Mesodermal cell (in vitro differentiated cells): ENCODE results near the gene IGFL2.
"Not testable (repeated sequence)": the region's sequence is repeated elsewhere in the genome, so short reads cannot be mapped to it uniquely, and the experiment has no call there.

ENCODE experiments used
- H3K27ac ChIP-seq: 2 replicates; pipeline ENCODE4 v1.7.0; 2013; ENCODE audit warnings: mild to moderate bottlenecking, low read depth, low read length, moderate library complexity; ENCODE audit not compliant: severe bottlenecking
- H3K36me3 ChIP-seq: 2 replicates; pipeline ENCODE4 v1.7.1; 2013; ENCODE audit warnings: mild to moderate bottlenecking, low read length, moderate library complexity; ENCODE audit not compliant: control insufficient read depth, insufficient read depth
- H3K4me1 ChIP-seq: one replicate; pipeline ENCODE4 v1.7.1; 2013; ENCODE audit warnings: mild to moderate bottlenecking, low read length; ENCODE audit not compliant: insufficient read depth, control insufficient read depth, poor library complexity, severe bottlenecking
- H3K4me3 ChIP-seq: 2 replicates; pipeline ENCODE4 v1.7.0; 2013; ENCODE audit warnings: low read length, control low read depth, mild to moderate bottlenecking; ENCODE audit not compliant: insufficient read depth, poor library complexity, severe bottlenecking; ENCODE audit errors: extremely low read depth
- H3K9me3 ChIP-seq: 2 replicates; pipeline ENCODE4 v1.7.1; 2013; ENCODE audit warnings: mild to moderate bottlenecking, low read length, moderate library complexity; ENCODE audit not compliant: control insufficient read depth
- WGBS, 2 experiments: methylation state at CpG; one replicate each; pipeline ENCODE4 v1.1.5; 2013; ENCODE audit warnings: missing lambda C conversion rate in 2 of 2; ENCODE audit not compliant: insufficient coverage in 2 of 2; 5-methylcytosine and 5-hydroxymethylcytosine counted together

IGFL2 gene

DNA sequence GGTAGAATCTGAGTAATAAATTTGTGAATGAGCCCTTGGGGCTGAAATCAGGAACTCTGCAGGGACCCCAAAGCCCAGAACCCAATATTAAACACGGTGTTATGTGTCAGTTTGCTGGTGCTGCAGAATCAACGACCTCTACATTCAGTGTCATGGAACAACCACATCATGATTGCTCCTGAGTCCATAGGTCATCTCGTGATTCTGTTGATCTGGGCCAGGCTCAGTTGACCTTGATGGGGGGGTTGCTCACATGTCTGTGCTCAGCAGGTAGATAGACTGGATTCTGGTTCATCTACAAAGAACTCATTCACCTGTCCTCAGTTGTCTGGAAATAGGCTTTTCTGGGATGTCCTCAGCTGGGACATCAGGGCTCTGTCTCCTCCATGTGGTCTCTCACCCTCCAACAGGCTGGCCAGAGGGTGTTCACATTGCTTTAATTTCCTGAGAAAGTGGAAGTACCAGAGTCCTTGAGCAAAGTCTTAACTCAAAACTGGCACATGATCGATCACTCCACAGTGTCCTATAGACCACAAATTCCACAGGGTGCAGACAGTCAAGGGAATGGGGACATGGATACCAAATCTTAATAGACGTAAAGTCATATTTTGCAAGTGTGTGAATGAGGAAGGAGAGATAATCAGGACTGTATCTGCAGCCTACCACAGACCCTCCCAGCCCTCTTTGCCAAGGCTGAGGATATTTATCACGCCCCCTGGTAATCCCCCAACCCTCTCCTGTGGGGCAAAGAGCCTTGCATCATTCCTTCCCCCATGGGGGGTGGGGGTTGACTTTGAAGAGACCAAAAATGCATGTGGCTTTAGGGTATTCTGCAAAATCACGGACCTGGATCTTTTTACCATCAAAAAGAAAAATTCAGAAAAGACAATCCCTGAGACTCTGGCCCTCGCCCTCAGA lies 42.2 kb downstream of the IGFL2 start:
- Histone ChIP-seq H3K36me3 (no peaks in the 10 kb centered on the region), H3K4me3 (no peak overlapping the region), H3K27ac (no peak overlapping the region), H3K9me3 (no peaks in the 10 kb centered on the region), H3K4me1 (peaks cover 12% of the 10 kb centered on the region)
- 92 to 95% methylated on average over 2 to 5 of the region's 8 CpGs for WGBS, 2 experiments

DNA sequence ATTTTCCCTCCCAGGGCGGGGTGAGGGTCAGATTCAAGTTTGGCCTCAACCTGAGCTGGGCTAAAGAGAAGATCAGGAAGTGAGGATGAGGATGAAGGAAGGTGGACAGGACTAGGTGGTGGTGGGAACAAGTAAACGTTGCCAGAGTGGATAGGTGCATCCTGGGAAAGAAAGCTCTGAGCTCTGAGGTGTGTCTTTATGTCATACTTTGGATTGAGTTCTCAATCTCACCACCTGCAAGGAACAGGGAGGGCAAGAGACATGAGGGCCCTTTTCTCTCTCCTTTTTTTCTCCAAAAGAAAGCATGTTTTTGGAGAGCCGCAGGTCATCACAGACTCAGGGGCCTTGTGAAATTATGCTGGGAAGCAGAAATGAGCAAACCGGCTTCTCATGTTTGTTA lies 43.3 kb downstream of the IGFL2 start:
- Histone ChIP-seq H3K27ac (no peak overlapping the region), H3K36me3 (no peaks in the 10 kb centered on the region), H3K9me3 (no peaks in the 10 kb centered on the region), H3K4me3 (no peak overlapping the region), H3K4me1 (peaks cover 9% of the 10 kb centered on the region)
- 67 to 90% methylated on average over 1 to 2 of the region's 4 CpGs for WGBS, 2 experiments

DNA sequence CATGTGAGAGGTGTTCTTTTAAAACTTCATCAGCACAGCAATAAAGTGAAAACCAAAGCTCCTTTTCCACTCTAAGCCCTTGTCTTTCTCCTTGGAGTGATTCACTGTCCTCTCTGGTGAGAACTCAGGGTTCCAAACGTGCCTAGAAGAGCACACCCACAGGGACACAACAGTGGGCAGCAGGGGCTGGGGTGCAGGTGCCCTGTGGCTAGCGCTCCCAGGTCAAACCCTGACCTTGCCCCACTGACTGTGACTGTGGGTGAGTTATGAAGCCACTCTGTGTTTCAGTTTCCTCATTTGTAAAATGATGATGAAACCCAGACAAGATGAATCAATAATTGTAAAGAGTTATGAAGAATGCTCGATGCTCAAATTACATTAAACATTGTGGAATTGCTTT lies 43.9 kb downstream of the IGFL2 start:
- Histone ChIP-seq H3K9me3 (no peaks in the 10 kb centered on the region), H3K36me3 (no peaks in the 10 kb centered on the region), H3K4me1 (peaks cover 9% of the 10 kb centered on the region), H3K27ac (no peak overlapping the region), H3K4me3 (no peak overlapping the region)
- WGBS, 2 experiments, result 75 to 80% methylated on average over 2 of the region's 3 CpGs

DNA sequence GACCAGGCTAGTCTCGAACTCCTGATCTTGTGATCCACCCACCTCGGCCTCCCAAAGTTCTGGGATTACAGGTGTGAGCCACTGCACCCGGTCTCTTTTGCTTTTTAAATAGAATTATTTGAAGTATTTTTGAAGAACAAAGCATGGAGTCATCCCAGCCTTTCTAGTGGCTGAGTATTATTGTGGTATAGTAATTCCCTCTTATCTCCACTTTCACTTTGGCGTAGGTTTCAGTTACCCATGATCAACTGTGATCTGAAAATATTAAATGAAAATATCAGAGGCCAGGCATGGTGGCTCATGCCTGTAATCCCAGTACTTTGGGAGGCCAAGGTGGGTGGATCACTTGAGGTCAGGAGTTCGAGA lies 44.6 kb downstream of the IGFL2 start:
- H3K4me1 ChIP-seq, H3K36me3 ChIP-seq, H3K9me3 ChIP-seq, H3K4me3 ChIP-seq: not testable (repeated sequence)
- 95 to 100% methylated on average over 2 to 3 of the region's 5 CpGs for WGBS, 2 experiments
- H3K27ac ChIP-seq, result peak overlapping the region; percentile 41

DNA sequence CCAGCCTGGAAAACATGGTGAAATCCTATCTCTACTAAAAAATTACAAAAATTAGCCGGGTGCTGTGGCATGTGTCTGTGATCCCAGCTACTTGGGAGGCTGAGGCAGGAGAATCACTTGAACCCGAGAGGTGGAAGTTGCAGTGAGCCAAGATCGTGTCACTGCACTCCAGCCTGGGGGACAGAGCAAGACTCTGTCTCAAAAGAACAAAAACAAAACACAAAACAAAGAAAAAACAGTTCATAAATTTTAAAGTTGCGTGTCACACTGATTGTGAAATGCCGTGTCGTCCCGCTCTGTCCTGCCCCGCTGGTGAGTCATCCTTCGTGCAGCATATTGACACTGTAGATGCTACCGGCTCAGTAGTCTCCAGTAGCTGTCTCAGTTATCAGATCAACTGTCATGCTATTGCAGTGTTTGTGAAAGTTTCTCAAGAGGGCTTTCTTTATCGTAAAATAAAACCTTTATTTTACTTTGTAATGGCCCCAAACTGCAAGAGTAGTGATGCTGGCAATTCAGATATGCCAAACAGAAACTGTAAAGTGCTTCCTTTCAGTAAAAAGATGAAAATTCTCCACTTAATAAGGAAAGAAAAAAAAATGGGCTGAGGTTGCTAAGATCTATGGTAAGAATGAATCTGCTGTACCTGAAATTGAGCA lies 45.1 kb downstream of the IGFL2 start:
- no peaks in the 10 kb centered on the region for H3K9me3 ChIP-seq
- no peak overlapping the region for H3K4me3 ChIP-seq
- WGBS, 2 experiments, result 72 to 83% methylated on average over 10 of the region's 11 CpGs
- H3K4me1 ChIP-seq, result peaks cover 9% of the 10 kb centered on the region
- H3K36me3 ChIP-seq, result no peaks in the 10 kb centered on the region
- peak overlapping the region; percentile 41 for H3K27ac ChIP-seq

DNA sequence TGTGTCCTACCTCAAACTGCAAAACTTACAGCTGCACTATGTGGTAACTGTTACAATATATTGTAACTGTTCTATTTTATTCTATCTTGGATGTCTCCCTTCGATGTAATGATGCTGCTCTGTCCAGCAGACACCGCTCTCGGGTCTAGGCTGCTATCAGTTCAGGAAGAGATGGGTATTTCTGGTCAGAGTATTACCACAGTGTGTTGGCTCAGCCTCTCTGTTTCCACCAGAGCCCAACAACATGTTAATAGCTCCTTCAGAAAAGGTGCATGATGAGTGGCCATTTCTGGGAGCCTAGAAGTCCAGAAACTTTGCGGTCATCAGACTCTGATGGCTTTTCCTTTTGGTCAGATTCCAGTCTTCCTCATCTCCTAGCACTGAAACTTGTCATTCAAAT lies 45.6 kb downstream of the IGFL2 start:
- no peaks in the 10 kb centered on the region for H3K9me3 ChIP-seq
- H3K27ac ChIP-seq, result peak overlapping the region; percentile 30
- WGBS, 2 experiments, result 95 to 100% methylated on average over 4 of the region's 4 CpGs
- H3K4me1 ChIP-seq, result peaks cover 9% of the 10 kb centered on the region
- H3K36me3 ChIP-seq, result no peaks in the 10 kb centered on the region
- H3K4me3 ChIP-seq, result no peak overlapping the region

DNA sequence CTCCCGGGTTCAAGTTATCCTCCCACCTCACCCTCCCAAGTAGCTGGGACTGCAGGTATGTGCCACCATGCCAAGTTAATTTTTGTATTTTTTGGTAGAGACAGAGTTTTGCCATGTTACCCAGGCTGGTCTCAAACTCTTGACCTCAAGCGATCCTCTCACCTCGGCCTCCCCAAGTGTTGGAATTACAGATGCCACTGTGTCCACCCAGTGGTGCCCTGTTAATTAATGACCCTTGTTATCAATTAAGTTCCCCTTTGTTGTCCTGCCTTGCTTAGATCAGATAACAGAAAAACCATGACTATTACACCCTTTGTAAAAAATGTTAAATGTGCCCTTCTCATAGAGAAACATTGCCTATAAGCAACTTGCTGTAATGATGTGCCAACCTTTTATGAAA lies 47.1 kb downstream of the IGFL2 start:
- Histone ChIP-seq H3K36me3 (no peaks in the 10 kb centered on the region), H3K4me1 (peaks cover 9% of the 10 kb centered on the region), H3K9me3 (no peaks in the 10 kb centered on the region), H3K27ac (no peak overlapping the region), H3K4me3 (no peak overlapping the region)
- WGBS, 2 experiments, result 67 to 94% methylated on average over 1 to 2 of the region's 3 CpGs

DNA sequence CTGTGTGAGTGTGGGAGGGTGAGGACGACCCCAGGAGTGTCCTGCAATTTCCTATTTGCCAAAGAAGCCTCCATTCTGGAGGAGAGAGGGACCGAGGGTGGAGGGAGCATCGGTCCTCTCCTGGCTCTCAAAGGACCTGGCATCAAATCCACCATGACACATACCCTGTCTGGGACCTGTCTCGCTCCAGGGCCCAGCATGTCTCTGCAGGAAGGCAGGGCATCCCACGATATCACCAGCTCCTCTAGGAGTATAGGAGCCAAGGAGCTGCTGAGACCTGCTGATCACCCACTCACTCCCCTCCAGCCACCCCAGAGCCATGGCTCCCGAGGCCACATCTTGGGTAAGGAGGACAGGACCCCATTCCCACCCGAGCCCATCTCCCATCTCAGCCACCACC lies 47.9 kb downstream of the IGFL2 start:
- not testable (repeated sequence) for H3K4me1 ChIP-seq, H3K27ac ChIP-seq, H3K9me3 ChIP-seq, H3K36me3 ChIP-seq, H3K4me3 ChIP-seq
- WGBS, 2 experiments, result 87% methylated on average over 2 of the region's 7 CpGs; no CpG with 5 or more reads in 1 of the 2 experiments

DNA sequence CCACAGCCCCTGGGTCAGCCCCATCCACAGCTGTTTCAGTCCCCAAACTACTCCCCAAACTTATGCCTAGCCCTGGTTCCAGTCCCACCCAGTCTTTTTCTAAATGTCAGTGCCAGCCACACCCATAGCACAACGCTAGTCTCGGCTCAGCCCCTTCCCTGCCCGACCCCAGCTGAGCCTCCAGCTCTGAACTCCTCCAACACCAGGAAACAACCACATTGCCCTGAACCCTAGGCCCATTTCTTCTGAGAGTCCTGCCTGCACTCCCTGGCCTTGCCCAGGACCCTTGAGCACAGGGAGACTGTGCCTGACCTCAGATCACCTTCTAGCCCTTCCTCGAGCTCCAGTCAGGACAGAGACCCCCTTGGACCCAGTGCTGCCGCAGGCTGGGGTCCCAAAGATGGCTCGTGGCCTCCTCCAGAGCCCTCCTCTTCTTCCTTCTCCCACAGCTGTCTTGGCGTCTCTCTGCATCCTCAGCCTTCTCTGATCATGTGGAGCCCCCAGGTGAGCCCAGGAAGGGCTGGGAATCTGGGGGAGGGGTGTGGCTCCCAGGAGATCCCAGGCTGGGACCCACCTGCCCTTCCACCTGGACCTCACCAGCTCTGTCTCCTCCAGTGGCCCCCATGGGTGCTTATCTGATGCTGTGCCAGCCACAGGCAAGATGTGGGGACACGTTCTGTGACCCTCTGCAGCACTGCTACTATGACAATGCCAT lies 48.5 kb downstream of the IGFL2 start:
- H3K36me3 ChIP-seq, result no peaks in the 10 kb centered on the region

DNA sequence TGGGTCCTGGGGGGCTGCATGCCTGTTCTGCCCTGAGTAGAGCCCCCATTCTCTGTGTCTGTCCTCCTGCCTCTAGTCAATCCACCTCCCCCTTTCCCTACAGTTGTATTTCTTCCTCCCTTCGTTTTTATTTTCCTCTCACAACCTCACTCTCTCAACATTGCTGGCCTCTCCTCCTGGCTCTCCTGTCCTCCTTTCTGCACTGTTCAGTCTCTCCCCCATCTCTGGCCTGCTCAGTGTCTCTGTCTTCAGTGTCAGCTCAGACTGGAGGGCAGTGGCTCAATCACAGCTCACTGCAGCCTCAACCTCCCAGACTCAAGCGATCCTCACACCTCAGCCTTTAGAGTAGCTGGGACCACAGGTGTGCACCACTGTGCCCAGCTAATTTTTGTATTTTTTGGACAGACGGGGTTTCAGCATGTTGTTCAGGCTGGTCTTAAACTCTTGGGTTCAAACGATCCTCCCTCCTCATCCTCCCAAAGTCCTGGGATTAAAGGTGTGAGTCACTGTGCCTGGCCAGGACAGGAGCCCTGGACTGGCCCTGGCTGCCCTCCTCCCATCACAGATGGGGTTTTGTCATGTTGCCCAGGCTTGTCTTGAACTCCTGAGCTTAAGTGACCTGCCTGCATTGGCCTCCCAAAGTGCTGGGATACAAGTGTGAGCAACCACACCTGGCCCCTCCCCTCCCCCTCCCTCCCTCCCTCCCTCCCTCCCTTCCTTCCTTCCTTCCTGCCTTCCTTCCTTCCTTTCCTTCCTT lies 49.5 kb downstream of the IGFL2 start:
- 80 to 85% methylated on average over 2 of the region's 4 CpGs for WGBS, 2 experiments

More for the DNA sequence above, 48.5 kb downstream of the IGFL2 start:
- H3K4me3 ChIP-seq, result no peak overlapping the region
- no peaks in the 10 kb centered on the region for H3K9me3 ChIP-seq
- peaks cover 9% of the 10 kb centered on the region for H3K4me1 ChIP-seq
- 85 to 89% methylated on average over 4 of the region's 8 CpGs for WGBS, 2 experiments
- H3K27ac ChIP-seq, result no peak overlapping the region

More for the DNA sequence above, 49.5 kb downstream of the IGFL2 start:
- H3K4me1 ChIP-seq, result peaks cover 9% of the 10 kb centered on the region
- H3K4me3 ChIP-seq, result no peak overlapping the region
- no peaks in the 10 kb centered on the region for H3K36me3 ChIP-seq
- H3K9me3 ChIP-seq, result no peaks in the 10 kb centered on the region
- H3K27ac ChIP-seq, result no peak overlapping the region
